K562 (cell line): Measurements from ENCODE around the gene SLC12A3.

ENCODE experiments used
- BRD4 ChIP-seq: fragments of 200-600 bp; sonication (generic); IDR thresholded peaks from 2 replicates; pipeline ENCODE4 v1.6.1; 2017; ENCODE audit warnings: inconsistent platforms
- DMBX1 ChIP-seq: fragments of 250-450 bp; sonication (Bioruptor Pico); IDR thresholded peaks from 2 replicates; pipeline ENCODE4 v1.8.0; 2022; ENCODE audit warnings: inconsistent platforms, mild to moderate bottlenecking, moderate library complexity, borderline replicate concordance
- EP400 ChIP-seq: fragments of 450-650 bp; IDR thresholded peaks from 2 replicates; pipeline ENCODE4 v1.6.1; 2017; ENCODE audit warnings: antibody characterized with exemption, mild to moderate bottlenecking, moderate library complexity
- MCM7 ChIP-seq, 2 experiments: fragments of 450-650 bp; IDR thresholded peaks; 2 replicates each; pipeline ENCODE4 v1.6.1; 2016 to 2018
- POLR2A ChIP-seq: fragments of 450-650 bp; conservative IDR thresholded peaks from 2 replicates; pipeline ENCODE4 v1.6.1; 2016
- SMAD3 ChIP-seq: fragments of 450-650 bp; formaldehyde crosslinking; conservative IDR thresholded peaks from 2 replicates; pipeline ENCODE4 v1.4.0; 2020; ENCODE audit warnings: mild to moderate bottlenecking
- SMARCA4 ChIP-seq: fragments of 450-650 bp; IDR thresholded peaks from 2 replicates; pipeline ENCODE4 v1.6.1; 2016
- TEAD2 ChIP-seq: fragments of 450-650 bp; IDR thresholded peaks from 2 replicates; pipeline ENCODE4 v1.6.1; 2016; ENCODE audit warnings: missing genetic modification characterization, control low read depth, missing compliant biosample characterization
- ZNF316 ChIP-seq: fragments of 450-650 bp; IDR thresholded peaks from 2 replicates; pipeline ENCODE4 v1.6.1; 2016
- TF ChIP-seq, protein P1 (sequence below), 2 experiments: fragments of 450-650 bp in 1 of 2; sonication (generic) in 1 of 2; formaldehyde crosslinking in 1 of 2; IDR thresholded peaks; 2 replicates each; pipeline versions ENCODE4 v1.7.1 to v1.9.0; 2016 to 2022; ENCODE audit warnings: inconsistent platforms in 1 of 2, mild to moderate bottlenecking in 1 of 2, missing genetic modification reagents in 1 of 2
- TF ChIP-seq, protein P2 (sequence below): IDR thresholded peaks from 2 replicates; pipeline ENCODE4 v1.6.1; 2016; ENCODE audit warnings: missing genetic modification characterization, missing compliant biosample characterization

DNA sequence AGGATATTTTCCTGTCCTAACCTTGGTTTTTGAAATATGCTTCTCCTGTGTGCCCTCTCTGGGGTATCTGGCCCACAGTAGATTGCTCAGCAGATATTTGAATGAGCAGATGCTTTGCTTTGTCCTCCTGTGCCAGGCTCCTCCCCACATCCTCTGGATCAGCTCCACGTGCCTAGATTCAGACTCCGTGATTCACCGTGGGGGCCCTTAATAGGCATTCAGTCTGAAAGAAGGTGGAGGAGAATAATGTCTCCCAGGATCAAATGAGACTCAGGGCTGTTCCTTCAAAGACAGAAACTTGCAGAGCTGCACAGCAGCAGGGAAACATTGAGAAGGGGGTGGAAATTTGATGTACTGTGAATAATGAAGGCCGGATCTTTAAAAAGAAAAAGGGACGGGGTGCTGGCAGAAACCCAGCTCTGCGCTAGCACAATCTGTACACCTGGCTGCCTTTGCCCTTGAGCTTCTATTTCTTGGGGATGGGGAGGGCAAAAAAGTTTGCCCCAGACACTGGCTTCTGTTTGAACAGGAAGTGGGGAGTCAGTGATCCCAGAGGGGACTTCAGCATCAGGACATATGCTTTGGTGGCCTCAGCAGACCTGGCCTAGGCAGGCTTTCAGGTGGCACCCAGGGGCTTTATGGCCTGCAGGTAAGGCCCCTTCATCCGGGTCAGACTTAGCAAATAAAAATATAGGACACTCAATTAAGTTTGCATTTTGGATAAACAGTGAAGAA lies 15.9 kb upstream of the SLC12A3 start:
- TF ChIP-seq, protein P1, sequence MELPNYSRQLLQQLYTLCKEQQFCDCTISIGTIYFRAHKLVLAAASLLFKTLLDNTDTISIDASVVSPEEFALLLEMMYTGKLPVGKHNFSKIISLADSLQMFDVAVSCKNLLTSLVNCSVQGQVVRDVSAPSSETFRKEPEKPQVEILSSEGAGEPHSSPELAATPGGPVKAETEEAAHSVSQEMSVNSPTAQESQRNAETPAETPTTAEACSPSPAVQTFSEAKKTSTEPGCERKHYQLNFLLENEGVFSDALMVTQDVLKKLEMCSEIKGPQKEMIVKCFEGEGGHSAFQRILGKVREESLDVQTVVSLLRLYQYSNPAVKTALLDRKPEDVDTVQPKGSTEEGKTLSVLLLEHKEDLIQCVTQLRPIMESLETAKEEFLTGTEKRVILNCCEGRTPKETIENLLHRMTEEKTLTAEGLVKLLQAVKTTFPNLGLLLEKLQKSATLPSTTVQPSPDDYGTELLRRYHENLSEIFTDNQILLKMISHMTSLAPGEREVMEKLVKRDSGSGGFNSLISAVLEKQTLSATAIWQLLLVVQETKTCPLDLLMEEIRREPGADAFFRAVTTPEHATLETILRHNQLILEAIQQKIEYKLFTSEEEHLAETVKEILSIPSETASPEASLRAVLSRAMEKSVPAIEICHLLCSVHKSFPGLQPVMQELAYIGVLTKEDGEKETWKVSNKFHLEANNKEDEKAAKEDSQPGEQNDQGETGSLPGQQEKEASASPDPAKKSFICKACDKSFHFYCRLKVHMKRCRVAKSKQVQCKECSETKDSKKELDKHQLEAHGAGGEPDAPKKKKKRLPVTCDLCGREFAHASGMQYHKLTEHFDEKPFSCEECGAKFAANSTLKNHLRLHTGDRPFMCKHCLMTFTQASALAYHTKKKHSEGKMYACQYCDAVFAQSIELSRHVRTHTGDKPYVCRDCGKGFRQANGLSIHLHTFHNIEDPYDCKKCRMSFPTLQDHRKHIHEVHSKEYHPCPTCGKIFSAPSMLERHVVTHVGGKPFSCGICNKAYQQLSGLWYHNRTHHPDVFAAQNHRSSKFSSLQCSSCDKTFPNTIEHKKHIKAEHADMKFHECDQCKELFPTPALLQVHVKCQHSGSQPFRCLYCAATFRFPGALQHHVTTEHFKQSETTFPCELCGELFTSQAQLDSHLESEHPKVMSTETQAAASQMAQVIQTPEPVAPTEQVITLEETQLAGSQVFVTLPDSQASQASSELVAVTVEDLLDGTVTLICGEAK (IDR thresholded peaks at IDR 0.05) = no peak
- TF ChIP-seq, protein P1 (CRISPR knock-in tag; IDR thresholded peaks at IDR 0.05) = no peak
- TF ChIP-seq ZNF316 (no peak), DMBX1 (CRISPR knock-in tag) (no peak), POLR2A (no peak), MCM7 (IDR thresholded peaks at IDR 0.05) (no peak), SMARCA4 (no peak), SMAD3 (CRISPR knock-in tag) (no peak), BRD4 (no peak), EP400 (no peak), TEAD2 (tag) (no peak)
- TF ChIP-seq, protein P2, sequence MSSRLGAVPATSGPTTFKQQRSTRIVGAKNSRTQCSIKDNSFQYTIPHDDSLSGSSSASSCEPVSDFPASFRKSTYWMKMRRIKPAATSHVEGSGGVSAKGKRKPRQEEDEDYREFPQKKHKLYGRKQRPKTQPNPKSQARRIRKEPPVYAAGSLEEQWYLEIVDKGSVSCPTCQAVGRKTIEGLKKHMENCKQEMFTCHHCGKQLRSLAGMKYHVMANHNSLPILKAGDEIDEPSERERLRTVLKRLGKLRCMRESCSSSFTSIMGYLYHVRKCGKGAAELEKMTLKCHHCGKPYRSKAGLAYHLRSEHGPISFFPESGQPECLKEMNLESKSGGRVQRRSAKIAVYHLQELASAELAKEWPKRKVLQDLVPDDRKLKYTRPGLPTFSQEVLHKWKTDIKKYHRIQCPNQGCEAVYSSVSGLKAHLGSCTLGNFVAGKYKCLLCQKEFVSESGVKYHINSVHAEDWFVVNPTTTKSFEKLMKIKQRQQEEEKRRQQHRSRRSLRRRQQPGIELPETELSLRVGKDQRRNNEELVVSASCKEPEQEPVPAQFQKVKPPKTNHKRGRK (tag) = no peak
